Neural crest cell (in vitro differentiated cells): ENCODE measurements around the gene WDR54. TPM values are rescaled to one million over a fixed set of nuclear protein-coding genes. Genes with fewer than 3 reads are reported as not detected.
"Not testable (repeated sequence)": the region's sequence is repeated elsewhere in the genome, so short reads cannot be mapped to it uniquely, and the experiment has no call there.

ENCODE experiments used
- DNase-seq: peaks from one replicate; pipeline ENCODE4 v3.0.0; 2021; ENCODE audit warnings: low read depth, mixed read lengths, low spot score
- H3K27ac Mint-ChIP-seq: one replicate; pipeline ENCODE4 v1.8.0; 2021; ENCODE audit warnings: mild to moderate bottlenecking, mixed read lengths; ENCODE audit not compliant: unreplicated experiment
- H3K27me3 Mint-ChIP-seq: 2 replicates; pipeline ENCODE4 v1.8.0; 2021; ENCODE audit warnings: low read depth, mild to moderate bottlenecking, mixed read lengths
- H3K36me3 Mint-ChIP-seq: 2 replicates; pipeline ENCODE4 v1.8.0; 2021; ENCODE audit warnings: low read depth, mild to moderate bottlenecking, mixed read lengths
- H3K4me1 Mint-ChIP-seq: 2 replicates; pipeline ENCODE4 v1.8.0; 2021; ENCODE audit warnings: mixed read lengths
- H3K4me3 Mint-ChIP-seq: one replicate; pipeline ENCODE4 v1.8.0; 2021; ENCODE audit warnings: mild to moderate bottlenecking, mixed read lengths
- H3K9me3 Mint-ChIP-seq: 2 replicates; pipeline ENCODE4 v1.8.0; 2021; ENCODE audit warnings: mixed read lengths
- total RNA-seq: library from RNA; stranded (reverse); gene quantifications from 2 replicates; pipeline ENCODE4 v1.2.1, GENCODE V29; 2021
- TF ChIP-seq, protein P1 (sequence below): fragments of 200-600 bp; sonication (generic); conservative IDR thresholded peaks from 2 replicates; pipeline ENCODE4 v1.5.0; 2021; ENCODE audit warnings: antibody characterized with exemption, mild to moderate bottlenecking

The WDR54 gene
- total RNA-seq, 1 donor from 2014 or later = 56.9 TPM

DNA sequence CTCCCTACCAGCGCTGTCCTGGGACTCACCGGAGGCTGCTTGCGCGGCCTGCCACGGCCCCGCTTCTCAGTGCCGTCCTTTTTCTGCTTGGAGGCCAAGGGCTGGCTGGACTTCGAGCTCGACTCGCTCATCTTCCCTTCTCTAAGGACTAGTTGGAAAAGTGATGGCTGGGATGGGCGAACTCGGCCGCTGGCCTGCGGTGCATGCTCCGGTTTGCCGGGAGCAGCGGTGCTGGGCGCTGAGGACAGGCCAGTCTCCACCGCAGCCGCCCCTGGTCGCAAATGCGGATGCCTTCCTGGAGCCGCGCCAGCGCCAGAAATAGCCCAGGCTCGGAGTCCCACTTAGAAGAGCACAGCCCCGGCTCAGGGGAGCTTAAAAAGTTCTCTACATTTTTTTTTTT, 3.2 kb upstream of the WDR54 start:
- no peaks in the 10 kb centered on the region for H3K9me3 Mint-ChIP-seq
- no peaks in the 10 kb centered on the region for H3K36me3 Mint-ChIP-seq
- DNase-seq = no peak
- TF ChIP-seq, protein P1, sequence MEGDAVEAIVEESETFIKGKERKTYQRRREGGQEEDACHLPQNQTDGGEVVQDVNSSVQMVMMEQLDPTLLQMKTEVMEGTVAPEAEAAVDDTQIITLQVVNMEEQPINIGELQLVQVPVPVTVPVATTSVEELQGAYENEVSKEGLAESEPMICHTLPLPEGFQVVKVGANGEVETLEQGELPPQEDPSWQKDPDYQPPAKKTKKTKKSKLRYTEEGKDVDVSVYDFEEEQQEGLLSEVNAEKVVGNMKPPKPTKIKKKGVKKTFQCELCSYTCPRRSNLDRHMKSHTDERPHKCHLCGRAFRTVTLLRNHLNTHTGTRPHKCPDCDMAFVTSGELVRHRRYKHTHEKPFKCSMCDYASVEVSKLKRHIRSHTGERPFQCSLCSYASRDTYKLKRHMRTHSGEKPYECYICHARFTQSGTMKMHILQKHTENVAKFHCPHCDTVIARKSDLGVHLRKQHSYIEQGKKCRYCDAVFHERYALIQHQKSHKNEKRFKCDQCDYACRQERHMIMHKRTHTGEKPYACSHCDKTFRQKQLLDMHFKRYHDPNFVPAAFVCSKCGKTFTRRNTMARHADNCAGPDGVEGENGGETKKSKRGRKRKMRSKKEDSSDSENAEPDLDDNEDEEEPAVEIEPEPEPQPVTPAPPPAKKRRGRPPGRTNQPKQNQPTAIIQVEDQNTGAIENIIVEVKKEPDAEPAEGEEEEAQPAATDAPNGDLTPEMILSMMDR = no peak
- H3K27ac Mint-ChIP-seq = no peak overlapping the region
- no peak overlapping the region for H3K4me3 Mint-ChIP-seq
- peaks cover 3% of the 10 kb centered on the region for H3K27me3 Mint-ChIP-seq
- peaks cover 19% of the 10 kb centered on the region for H3K4me1 Mint-ChIP-seq

DNA sequence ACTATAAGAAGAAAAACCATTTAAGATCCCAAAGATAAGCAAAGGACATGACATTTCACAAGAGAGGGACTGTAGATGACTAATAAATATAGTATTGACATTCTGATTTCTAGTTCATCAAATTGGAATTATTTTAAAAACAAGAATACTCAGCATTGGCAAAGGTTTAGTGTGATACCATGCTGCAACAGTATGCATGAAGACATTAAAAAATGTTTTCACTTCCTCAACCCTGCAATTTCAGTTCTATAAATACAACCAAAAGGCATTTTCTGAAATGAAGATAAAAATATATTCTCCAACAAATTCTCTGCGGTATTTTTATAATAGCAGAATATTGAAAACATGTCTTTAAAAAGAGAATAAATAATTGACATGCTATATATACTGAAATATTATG, 2.2 kb upstream of the WDR54 start:
- Mint-ChIP-seq H3K36me3 (no peaks in the 10 kb centered on the region), H3K4me1 (peaks cover 23% of the 10 kb centered on the region), H3K27me3 (peaks cover 3% of the 10 kb centered on the region), H3K4me3 (no peak overlapping the region), H3K27ac (no peak overlapping the region), H3K9me3 (no peaks in the 10 kb centered on the region)
- no peak for DNase-seq
- TF ChIP-seq, protein P1 = no peak

DNA sequence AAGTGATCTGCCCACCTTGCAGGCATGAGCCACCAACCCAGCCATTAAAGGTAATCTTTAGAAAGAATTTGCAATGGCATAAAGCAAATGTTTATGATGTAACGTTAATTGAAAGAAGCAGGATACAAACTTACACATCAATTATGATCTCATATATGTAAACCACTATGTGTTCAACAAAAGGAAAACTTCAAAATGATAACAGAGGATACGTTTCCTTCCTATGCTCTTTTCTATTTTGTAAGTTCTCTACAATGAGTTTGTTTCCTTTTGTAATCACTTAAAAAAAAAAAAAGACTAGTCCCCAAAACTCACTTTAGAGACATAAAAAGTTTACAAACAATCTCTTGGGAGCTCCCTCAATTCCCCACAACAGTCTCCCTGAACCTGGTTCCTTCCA, 1.5 kb upstream of the WDR54 start:
- no peak for DNase-seq
- TF ChIP-seq, protein P1 = no peak
- no peaks in the 10 kb centered on the region for H3K36me3 Mint-ChIP-seq
- H3K4me3 Mint-ChIP-seq = peak overlapping the region; percentile 70
- H3K4me1 Mint-ChIP-seq = peaks cover 23% of the 10 kb centered on the region
- no peak overlapping the region for H3K27ac Mint-ChIP-seq
- H3K9me3 Mint-ChIP-seq = no peaks in the 10 kb centered on the region
- peaks cover 3% of the 10 kb centered on the region for H3K27me3 Mint-ChIP-seq

DNA sequence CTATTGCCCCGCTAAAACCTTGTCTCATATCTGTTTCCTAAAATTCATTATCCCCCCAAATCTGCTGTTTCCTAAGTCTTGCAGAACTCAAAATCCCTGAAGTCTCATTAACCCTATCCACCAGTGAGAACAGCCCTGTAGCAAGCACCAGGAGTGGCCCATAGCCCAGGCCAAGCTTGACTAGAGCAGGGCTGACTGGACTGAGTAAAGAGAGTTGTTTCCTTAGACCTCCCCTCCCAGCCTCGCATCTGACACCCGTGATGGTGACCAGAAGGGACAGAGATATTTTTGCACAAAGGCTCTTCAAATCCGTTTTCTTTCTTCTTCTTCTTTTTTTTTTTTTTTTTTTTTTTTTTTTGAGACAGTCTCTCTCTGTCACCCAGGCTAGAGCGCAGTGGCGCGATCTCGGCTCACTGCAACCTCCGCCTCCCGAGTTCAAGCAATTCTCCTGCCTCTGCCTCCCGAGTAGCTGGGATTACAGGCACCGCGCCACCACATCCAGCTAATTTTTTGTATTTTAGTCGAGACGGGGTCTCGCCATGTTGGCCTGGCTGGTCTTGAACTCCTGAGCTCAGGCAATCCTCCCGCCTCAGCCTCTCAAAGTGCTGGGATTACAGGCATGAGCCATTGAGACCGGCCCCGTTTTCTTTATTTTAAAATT, 957 bp upstream of the WDR54 start:
- not testable (repeated sequence) for DNase-seq, H3K27ac Mint-ChIP-seq, H3K27me3 Mint-ChIP-seq

DNA sequence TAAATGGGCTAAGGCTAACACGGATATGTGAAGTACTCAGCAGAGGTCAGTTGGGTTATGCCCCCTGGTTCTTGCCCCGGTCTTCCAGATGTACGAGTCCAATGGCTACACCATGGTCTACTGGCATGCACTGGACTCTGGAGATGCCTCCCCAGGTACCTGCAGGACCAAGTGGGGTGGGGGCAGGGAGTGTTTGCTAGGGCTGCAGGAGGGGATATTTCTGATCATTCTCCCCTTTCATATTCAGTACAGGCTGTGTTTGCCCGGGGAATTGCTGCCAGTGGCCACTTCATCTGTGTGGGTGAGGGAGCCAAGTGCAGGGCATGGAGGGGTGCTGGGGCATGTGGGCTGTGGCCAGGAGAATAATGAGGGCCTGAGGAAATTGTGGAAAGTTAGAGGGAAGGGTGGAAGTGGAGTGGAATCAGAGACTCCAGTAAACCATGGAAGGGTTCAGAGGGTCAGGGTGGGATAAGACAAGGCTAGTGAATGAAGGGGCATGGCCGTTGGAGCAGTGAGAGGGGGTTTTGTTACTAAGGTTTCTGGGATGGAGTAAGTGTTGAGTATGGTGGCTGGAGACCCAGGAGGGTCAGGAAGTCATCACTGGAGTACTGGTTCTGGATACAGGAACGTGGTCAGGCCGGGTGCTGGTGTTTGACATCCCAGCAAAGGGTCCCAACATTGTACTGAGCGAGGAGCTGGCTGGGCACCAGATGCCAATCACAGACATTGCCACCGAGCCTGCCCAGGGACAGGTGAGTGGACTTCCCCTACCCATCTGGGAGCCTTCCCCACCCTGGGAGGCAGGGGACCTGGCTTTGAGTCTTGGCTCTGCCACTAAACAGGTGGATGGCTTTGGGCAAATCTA, 1.9 kb downstream of the WDR54 start:
- Mint-ChIP-seq H3K27me3 (peaks cover 3% of the 10 kb centered on the region), H3K36me3 (peaks cover 2% of the 10 kb centered on the region), H3K4me1 (peaks cover 23% of the 10 kb centered on the region), H3K9me3 (no peaks in the 10 kb centered on the region), H3K4me3 (peak overlapping the region; percentile 97), H3K27ac (no peak overlapping the region)
- TF ChIP-seq, protein P1 = no peak
- DNase-seq = no peak

More for the DNA sequence above, 957 bp upstream of the WDR54 start:
- H3K4me3 Mint-ChIP-seq = peak overlapping the region; percentile 97
- peaks cover 23% of the 10 kb centered on the region for H3K4me1 Mint-ChIP-seq
- not testable (repeated sequence) for H3K36me3 Mint-ChIP-seq, H3K9me3 Mint-ChIP-seq
